Measurements from ENCODE around the gene NYNRIN.

Gene NYNRIN

DNA sequence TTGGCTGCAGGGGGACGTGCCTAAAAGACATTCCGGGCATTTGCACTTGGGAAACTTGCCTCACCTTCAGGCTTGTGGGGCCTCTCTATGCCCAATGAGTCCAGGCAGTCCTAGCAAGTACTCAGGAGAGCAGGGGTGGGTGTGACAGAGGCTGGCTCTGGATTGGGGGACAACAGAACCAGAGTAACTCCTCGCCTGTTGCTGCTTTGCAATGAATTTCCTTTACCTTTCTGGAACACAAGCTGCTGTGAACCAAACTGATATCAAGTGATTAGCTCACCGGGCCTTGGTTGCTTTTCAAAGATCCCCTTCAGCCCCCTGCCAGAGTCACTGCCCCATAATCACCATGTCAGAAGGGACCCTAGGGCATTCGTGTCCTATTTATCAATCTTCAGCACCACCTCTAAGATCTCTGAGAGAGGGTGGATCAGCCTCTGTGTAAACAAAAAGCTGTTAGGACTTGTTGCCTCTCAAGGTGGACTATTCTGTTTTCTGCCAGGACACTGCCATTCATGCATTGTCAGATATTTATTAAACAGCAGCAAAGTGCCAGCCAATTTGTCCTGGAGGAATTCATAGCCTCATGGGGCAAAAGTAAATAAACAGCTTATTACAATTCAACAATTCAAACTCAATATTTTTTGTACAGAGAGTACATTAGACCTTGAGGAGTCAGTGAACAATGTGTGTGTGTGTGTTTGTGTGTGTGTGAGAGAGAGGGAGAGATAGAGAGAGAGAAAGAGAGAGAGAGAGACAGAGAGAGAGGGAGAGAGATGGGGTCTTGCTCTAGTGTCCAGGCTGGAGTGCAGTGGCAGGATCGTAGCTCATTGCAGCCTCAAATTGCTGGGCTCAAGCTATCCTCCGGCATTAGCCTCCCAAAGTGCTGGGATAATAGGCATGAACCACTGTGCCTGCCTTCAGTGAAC, 19.6 kb upstream of the NYNRIN start:
- no peak overlapping the region for H3K27ac ChIP-seq
- no peak for TF ChIP-seq ZFX (IDR thresholded peaks at IDR 0.05; ENCODE audit: borderline replicate concordance)
- TF ChIP-seq, protein P1, sequence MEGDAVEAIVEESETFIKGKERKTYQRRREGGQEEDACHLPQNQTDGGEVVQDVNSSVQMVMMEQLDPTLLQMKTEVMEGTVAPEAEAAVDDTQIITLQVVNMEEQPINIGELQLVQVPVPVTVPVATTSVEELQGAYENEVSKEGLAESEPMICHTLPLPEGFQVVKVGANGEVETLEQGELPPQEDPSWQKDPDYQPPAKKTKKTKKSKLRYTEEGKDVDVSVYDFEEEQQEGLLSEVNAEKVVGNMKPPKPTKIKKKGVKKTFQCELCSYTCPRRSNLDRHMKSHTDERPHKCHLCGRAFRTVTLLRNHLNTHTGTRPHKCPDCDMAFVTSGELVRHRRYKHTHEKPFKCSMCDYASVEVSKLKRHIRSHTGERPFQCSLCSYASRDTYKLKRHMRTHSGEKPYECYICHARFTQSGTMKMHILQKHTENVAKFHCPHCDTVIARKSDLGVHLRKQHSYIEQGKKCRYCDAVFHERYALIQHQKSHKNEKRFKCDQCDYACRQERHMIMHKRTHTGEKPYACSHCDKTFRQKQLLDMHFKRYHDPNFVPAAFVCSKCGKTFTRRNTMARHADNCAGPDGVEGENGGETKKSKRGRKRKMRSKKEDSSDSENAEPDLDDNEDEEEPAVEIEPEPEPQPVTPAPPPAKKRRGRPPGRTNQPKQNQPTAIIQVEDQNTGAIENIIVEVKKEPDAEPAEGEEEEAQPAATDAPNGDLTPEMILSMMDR (IDR thresholded peaks at IDR 0.05) = no peak

DNA sequence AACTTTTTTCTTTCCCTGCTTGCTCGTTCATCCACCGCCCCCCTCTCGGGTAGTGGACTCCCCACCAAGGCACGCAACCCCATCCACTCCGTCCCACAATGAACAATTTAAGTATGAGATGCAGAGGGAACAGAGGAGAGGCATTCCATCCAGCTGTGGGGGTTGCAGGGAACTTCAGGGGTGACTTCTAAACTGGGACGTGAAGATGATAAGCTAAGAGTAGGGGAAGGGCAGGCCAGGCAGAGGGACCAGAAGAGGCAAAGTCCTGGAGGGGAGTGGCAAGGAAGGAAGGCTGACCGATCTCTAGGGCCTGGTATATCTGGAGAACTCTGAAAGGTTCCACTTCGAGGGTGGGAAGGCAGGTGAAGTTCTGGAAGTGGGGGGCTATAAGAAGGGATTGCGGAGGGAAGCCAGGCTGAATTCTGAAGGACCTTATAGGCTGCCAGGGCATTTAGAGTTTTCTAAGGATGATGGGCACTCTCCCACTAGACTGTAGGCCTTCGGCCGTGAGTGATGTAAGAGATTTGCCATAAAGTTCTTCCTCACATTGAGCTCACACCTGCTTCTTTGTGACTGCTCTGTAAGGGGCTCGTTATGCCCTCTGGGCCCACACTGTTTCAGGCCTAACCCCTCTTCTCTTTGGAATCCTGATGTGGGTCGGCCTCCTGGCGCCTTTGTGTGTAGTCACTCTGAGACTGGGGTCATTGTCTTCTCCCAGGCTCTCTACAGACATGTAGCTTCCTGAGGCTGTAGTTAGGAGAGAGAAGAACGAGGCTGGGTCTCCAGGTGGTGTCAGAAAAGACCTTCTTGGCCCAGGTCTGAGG, 18.7 kb upstream of the NYNRIN start:
- no peak overlapping the region for H3K27ac ChIP-seq
- no peak for TF ChIP-seq ZFX (IDR thresholded peaks at IDR 0.05; ENCODE audit: borderline replicate concordance)
- TF ChIP-seq, protein P1 (IDR thresholded peaks at IDR 0.05) = no peak

DNA sequence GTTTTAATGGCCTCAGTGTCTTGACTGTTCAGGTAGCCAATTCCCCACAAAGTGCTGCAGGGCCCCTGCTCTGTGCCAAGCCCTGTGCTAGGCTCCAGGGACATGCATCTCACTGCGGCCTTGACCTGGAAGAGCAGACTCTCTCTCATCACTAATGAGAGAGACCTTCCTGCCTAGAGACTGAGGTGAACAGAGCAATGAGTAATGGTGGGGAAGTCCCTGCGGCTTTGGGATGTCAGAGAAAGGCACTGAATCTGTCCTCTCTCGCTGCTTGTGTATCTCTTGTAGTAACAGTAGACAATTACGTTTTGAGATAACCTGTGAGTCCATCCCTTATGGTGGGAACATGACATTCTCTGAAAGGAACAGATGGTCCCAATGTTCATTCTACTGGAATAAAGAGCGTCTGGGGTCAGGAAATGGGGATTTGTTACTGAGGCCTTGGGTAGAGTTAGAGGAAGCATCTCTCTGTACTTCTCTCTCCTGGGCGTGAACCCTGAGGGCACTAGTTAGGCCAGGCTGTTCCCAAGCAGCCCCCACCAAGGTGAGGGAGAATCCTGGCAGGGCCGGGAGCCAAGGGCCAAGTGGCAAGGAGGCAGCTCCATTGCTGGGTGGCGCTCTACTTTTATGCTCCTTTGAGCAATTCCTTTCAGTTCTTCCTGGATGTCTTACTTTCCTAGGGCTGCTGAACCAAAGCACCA, 17.3 kb upstream of the NYNRIN start:
- H3K27ac ChIP-seq = no peak overlapping the region
- TF ChIP-seq, protein P1 (IDR thresholded peaks at IDR 0.05) = no peak
- TF ChIP-seq ZFX (IDR thresholded peaks at IDR 0.05; ENCODE audit: borderline replicate concordance) = no peak

DNA sequence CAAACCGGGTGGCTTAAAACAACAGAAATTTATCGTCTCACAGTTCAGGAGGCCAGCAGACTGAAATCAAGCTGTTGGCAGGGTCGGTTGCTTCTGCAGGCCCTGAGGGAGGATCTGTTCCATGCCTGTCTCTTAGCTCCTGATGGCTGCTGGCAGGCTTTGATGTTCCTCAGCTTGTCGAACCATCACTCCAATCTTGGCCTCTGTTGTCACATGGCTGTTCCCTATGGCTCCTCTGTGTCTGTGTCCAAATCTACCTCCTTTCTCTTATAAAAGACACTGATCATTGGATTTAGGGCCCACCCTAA, 16.8 kb upstream of the NYNRIN start:
- TF ChIP-seq ZFX (IDR thresholded peaks at IDR 0.05; ENCODE audit: borderline replicate concordance) = no peak
- TF ChIP-seq, protein P1 (IDR thresholded peaks at IDR 0.05) = no peak
- H3K27ac ChIP-seq = no peak overlapping the region

DNA sequence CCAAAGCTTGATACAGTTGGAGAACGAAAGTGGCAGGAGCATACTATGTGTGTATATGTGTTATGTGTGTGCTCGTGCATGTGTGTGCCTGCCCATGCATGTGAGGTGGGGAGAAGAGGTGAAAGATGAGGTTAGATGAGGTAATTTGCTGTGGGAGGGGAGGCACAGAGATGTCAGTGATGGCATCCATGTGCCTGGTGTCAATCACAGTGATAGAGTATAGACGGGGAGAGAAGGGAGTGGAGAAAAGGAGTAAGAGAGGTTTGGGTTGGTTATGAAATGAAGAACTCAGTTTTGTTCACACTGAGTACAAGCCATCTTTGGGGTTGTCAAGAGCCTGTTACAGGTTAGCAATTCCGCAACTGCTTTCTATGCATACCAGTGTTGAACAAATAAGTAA, 14.6 kb upstream of the NYNRIN start:
- no peak overlapping the region for H3K27ac ChIP-seq
- no peak for TF ChIP-seq ZFX (IDR thresholded peaks at IDR 0.05; ENCODE audit: borderline replicate concordance)
- TF ChIP-seq, protein P1 (IDR thresholded peaks at IDR 0.05) = no peak

DNA sequence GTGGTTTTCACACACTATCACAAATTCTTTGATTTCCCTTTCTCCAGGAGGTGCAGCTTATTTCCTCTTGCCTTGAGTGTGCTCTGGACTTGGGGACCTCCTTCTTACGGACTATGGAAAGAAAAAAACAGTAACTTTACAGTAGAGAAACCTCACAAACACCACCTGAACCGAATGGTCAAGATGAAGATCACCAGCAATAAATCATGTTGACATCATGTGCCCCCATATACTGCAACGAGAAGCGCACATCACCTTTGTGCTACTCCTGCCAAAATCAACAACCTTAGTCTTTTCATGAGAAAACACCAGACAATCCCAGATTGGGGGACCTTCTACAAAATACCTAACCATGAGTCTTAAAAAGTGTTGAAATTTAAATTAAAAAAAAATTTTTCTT, 13.3 kb upstream of the NYNRIN start:
- H3K27ac ChIP-seq = no peak overlapping the region
- TF ChIP-seq, protein P1 (IDR thresholded peaks at IDR 0.05) = no peak
- TF ChIP-seq ZFX (IDR thresholded peaks at IDR 0.05; ENCODE audit: borderline replicate concordance) = no peak
